ENCODE data around the gene NTNG1.

NTNG1 gene

GRCh38 chr1:107467811-107468210 is 327.0 kb downstream of the NTNG1 start:
- DNase-seq: no peak

DNA sequence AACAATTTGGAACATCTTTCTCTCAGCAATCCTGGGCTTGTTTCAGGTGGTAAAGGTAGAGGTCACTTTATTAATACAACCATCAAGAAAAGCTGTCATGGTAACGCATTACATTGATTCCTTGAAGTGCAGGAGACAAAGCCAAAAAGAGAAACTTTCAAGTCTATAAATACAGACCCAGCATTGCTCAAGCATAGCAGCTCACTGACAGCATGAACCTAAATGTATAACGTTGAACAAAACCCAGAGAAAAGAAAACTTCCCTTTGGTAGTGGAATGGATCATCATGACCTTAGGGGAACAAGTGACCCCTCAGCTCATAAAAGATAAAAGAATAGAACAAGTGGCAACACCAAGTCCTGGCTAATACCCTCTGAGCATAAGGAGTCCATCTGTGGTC is 332.2 kb downstream of the NTNG1 start:
- DNase-seq: no peak

DNA sequence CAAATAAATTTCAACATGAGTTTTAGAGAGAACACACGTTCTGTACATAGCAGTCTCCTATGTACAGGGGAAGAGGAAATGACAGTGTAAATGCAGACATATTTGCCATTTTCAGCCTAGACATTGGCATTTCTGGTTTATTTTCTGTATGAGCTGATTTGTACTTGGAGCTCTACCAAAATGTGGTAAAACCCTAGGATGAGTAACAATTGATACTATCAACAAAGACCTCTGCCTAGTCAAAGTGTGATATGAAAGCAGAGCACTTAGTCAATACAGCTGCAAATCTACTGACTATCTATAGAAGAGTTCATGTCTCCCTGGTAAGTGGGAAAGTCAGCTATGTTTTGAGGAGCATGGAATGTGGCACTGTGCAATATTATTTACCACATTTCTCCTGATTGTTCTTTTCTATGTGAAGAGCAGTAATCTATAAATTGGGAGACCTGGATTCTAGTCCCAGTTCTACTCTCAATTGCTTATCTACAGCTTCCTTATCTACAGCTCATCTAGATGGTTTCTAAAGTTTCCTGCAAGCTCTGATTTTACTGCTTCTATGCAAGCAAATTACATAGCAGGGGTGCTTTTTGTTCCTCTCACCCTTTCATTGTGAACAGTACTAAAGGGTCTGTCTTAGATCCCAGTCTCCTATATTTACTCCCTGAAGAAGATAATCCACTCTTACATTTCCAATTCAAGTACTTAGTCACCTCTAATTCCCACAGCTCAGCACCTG is 334.2 kb downstream of the NTNG1 start:
- no peak for DNase-seq

- no peak for DNase-seq
Observed at GRCh38 chr1:107477233-107477632, 336.4 kb downstream of the NTNG1 start.

GRCh38 chr1:107479865-107480350 is 339.1 kb downstream of the NTNG1 start:
- DNase-seq: no peak

DNA sequence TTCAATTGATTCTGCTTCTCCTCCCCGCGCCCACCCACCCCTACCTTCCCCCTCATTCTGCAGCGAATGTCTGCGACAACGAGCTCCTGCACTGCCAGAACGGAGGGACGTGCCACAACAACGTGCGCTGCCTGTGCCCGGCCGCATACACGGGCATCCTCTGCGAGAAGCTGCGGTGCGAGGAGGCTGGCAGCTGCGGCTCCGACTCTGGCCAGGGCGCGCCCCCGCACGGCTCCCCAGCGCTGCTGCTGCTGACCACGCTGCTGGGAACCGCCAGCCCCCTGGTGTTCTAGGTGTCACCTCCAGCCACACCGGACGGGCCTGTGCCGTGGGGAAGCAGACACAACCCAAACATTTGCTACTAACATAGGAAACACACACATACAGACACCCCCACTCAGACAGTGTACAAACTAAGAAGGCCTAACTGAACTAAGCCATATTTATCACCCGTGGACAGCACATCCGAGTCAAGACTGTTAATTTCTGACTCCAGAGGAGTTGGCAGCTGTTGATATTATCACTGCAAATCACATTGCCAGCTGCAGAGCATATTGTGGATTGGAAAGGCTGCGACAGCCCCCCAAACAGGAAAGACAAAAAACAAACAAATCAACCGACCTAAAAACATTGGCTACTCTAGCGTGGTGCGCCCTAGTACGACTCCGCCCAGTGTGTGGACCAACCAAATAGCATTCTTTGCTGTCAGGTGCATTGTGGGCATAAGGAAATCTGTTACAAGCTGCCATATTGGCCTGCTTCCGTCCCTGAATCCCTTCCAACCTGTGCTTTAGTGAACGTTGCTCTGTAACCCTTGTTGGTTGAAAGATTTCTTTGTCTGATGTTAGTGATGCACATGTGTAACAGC is 339.9 kb downstream of the NTNG1 start:
- no peak for DNase-seq

GRCh38 chr1:107481756-107482384 is 341.0 kb downstream of the NTNG1 start:
- no peak for DNase-seq

DNA sequence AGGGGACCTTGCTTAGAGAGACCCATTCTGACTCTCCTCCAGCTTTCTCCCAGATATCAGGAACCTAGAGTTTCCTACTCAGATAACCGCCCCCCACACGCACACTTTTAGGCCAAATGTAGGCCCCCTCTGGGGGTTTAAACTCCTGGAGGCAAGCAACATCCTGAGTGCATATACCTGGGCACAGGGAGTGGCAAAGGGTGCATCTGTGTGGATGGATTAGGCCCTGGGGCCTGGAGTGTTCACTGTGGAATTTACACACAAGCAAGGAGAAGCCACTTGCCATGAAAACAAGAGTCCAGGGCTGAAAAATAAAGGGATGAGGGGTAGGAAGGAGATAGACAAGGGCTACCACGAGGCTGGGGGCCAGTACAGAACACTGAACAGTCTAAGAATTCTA is 343.1 kb downstream of the NTNG1 start:
- no peak for DNase-seq

DNA sequence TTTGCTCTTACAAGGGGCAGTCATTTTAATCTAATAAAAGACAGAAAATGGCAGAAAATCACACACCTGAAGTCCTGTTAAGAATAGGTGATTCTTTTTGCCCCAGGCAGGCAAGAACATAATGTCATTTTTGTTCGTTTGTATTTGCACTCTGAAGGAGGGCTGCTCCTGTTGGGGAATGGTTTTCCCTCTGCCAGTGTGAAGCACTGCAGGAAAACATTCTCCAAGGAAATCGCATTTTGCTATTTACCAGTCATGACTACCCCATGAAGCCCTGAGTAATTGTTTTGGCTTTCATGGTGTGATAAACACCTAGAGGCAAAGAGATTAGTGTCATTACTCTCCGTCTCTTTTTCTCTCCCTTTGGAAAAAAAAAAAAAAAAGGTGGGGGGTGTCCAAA is 345.5 kb downstream of the NTNG1 start:
- DNase-seq: no peak

- no peak for DNase-seq
Observed at GRCh38 chr1:107487506-107487905, 346.7 kb downstream of the NTNG1 start.

- DNase-seq: no peak
Observed at GRCh38 chr1:107491582-107491981, 350.7 kb downstream of the NTNG1 start.

DNA sequence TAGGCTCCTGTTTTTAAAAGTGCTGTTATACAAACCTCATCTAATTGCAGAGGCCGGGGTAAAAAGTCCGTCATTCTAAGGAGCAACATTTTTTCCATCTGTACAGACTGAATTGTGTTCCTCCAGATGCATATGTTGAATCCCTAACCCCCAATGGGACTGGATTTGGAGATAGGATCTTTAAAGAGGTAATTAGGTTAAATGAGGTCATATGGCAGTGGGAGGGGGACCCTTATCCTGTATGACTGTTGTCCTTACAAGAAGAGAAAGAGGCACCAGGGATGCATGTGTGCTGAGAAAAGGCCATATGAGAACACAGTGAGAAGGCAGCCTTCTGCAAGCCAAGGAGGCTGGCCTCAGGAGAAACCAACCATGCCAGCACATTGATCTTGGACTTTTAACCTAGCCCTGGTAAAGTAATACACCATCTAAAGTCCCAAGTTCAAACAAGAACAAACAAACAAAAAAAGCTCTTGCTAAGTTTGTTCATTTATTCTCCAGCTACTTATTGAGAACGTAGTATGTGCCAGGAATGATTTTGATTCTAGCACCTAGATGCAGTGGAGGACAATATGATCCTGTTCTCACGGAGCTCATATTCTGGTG is 352.4 kb downstream of the NTNG1 start:
- DNase-seq: no peak

DNA sequence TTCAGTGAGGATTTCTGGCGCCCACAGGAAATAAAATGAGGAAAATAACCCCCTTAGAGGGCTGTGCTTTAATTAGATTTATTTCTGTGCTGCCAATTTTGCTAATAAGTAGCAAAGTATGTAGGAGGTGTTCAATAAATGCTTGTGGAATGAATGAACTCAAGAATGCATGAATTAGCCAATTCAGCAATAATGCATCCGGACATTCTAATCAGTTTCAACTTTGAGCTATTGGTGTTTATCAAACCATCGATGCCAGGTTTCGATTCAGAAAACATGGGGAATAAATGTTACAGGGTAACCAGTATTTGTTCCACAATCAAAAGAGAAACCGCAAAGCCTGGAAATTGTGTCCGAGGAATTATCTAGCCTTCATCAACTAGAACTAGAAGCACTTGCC is 353.2 kb downstream of the NTNG1 start:
- DNase-seq: no peak

GRCh38 chr1:107496002-107496401 is 355.2 kb downstream of the NTNG1 start:
- no peak for DNase-seq

GRCh38 chr1:107499139-107499744 is 358.4 kb downstream of the NTNG1 start:
- DNase-seq: no peak

DNA sequence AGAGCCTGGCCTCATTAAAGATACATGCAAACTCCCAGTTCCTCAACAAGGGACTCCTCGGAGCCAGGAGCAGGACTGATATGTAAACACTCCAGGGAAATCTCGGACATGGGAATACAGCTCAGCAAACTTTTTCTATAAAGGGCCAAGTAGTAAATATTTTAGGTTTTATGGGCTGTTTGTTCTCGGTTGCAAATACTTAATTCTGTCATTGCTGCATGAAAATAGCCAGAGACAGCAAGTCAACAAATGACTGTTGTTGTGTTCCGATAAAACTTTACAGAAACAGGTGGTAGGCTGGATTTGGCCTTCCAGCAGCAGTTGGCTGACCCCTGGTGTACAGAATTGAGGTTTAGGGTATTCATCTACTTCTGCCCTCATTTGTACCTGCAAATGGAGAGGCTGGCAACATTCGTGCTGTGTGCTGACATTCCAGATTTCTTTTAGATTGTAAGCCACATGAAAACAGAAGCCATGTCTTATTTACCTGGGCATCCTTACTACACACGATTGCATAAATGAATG is 360.3 kb downstream of the NTNG1 start:
- no peak for DNase-seq

DNA sequence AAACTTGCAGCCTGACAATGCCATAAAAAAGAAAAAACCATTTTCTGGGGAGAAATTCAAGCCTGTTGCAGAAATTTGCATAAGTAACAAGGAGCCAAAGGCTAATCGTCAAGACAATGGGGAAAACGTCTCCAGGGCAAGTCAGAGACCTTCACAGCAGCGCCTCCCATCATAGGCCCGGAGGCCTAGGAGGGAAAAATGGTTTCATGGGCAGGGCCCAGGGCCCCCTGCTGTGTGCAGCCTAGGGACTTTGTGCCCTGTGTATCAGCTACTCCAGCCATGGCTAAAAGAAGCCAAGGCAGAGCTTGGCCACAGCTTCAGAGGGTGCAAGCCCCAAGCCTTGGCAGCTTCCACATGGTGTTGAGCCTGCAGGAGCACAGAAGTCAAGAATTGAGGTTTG is 369.5 kb downstream of the NTNG1 start:
- DNase-seq: no peak

- DNase-seq: no peak
Observed at GRCh38 chr1:107512836-107513235, 372.0 kb downstream of the NTNG1 start.

- no peak for DNase-seq
Observed at GRCh38 chr1:107514841-107515240, 374.0 kb downstream of the NTNG1 start.

DNA sequence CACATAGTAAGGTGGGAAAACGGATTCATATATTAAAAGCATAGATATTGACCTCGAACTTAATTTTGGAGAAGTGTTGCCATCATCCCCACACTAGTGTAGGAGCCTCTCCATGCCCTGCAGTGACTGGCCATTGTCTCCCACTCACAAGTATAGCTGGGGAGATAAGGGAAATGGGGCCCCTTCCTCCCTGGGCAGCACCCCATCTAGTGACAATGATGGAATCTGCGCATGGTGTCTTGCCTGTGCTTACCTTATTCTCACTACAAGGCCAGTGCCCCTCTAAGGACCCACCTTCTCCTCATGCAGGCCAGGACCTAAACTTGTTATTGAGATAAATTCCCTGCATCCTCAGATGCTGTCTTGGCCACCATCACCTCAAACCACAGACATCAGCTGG is 374.9 kb downstream of the NTNG1 start:
- no peak for DNase-seq

GRCh38 chr1:107523061-107523460 is 382.2 kb downstream of the NTNG1 start:
- no peak for DNase-seq

GRCh38 chr1:107523736-107524135 is 382.9 kb downstream of the NTNG1 start:
- no peak for DNase-seq

- DNase-seq: no peak
Observed at GRCh38 chr1:107524301-107524700, 383.5 kb downstream of the NTNG1 start.

Data from stimulated activated CD4-positive, alpha-beta T cell treated with anti-CD3 and anti-CD28 coated beads, Interleukin-12 subunit alpha, Interleukin-12 subunit beta, amount 100 ng/mL, for 4 hours (primary cell).